ENCODE results near the gene TMEM192.

DNA sequence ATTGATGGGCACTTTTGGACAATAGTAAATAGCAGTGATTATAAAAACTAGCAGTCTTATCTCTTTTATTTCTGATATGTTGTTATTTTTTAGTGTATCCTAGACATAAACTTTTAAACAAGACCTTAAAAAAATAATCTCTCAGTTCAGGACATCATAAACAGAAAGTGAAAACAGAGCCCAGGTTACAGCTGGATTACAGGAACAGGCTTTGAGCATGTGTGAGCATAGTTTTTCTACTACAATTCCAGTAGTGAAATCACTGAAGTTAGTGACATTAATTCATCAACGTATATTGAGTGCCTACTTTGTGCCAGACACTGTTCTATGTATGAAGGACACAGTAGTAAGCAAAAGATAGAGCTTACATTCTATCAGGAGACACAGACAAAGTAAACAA is 42.1 kb downstream of the TMEM192 start:
- TF ChIP-seq, protein P1, sequence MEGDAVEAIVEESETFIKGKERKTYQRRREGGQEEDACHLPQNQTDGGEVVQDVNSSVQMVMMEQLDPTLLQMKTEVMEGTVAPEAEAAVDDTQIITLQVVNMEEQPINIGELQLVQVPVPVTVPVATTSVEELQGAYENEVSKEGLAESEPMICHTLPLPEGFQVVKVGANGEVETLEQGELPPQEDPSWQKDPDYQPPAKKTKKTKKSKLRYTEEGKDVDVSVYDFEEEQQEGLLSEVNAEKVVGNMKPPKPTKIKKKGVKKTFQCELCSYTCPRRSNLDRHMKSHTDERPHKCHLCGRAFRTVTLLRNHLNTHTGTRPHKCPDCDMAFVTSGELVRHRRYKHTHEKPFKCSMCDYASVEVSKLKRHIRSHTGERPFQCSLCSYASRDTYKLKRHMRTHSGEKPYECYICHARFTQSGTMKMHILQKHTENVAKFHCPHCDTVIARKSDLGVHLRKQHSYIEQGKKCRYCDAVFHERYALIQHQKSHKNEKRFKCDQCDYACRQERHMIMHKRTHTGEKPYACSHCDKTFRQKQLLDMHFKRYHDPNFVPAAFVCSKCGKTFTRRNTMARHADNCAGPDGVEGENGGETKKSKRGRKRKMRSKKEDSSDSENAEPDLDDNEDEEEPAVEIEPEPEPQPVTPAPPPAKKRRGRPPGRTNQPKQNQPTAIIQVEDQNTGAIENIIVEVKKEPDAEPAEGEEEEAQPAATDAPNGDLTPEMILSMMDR (IDR thresholded peaks at IDR 0.05; ENCODE audit: low read depth, low read length, missing input control), result no peak
- TF ChIP-seq RAD21 (IDR thresholded peaks at IDR 0.05) (no peak), SP1 (IDR thresholded peaks at IDR 0.05) (no peak), MAX (IDR thresholded peaks at IDR 0.05) (no peak), TAF1 (conservative IDR thresholded peaks at IDR 0.05) (no peak), REST (IDR thresholded peaks at IDR 0.05) (no peak), GABPA (IDR thresholded peaks at IDR 0.05 in 1 of 2, conservative IDR thresholded peaks at IDR 0.05 in 1 of 2) (no peak), HNF4G (IDR thresholded peaks at IDR 0.05) (no peak), JUND (IDR thresholded peaks at IDR 0.05) (no peak), FOXA1 (IDR thresholded peaks at IDR 0.05) (no peak), YY1 (IDR thresholded peaks at IDR 0.05) (no peak)
- TF ChIP-seq, protein P2, sequence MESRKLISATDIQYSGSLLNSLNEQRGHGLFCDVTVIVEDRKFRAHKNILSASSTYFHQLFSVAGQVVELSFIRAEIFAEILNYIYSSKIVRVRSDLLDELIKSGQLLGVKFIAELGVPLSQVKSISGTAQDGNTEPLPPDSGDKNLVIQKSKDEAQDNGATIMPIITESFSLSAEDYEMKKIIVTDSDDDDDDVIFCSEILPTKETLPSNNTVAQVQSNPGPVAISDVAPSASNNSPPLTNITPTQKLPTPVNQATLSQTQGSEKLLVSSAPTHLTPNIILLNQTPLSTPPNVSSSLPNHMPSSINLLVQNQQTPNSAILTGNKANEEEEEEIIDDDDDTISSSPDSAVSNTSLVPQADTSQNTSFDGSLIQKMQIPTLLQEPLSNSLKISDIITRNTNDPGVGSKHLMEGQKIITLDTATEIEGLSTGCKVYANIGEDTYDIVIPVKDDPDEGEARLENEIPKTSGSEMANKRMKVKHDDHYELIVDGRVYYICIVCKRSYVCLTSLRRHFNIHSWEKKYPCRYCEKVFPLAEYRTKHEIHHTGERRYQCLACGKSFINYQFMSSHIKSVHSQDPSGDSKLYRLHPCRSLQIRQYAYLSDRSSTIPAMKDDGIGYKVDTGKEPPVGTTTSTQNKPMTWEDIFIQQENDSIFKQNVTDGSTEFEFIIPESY (IDR thresholded peaks at IDR 0.05), result no peak

Data from liver (tissue), 3 donors.